Kidney epithelial cell (primary cell): ENCODE results near the gene NF1. TPM values are rescaled to one million over a fixed set of nuclear protein-coding genes. Genes with fewer than 3 reads are reported as not detected.
A peak's percentile ranks its signal among the peaks of the same experiment; 100 is the strongest.
"Not testable (repeated sequence)": the region's sequence is repeated elsewhere in the genome, so short reads cannot be mapped to it uniquely, and the experiment has no call there.

ENCODE experiments used
- DNase-seq: peaks from one replicate; pipeline ENCODE4 v3.0.0-alpha.2; 2010; ENCODE audit warnings: low read depth
- H3K27me3 ChIP-seq: 2 replicates; pipeline ENCODE4 v1.6.0; 2011; ENCODE audit warnings: low read length; ENCODE audit not compliant: control insufficient read depth, insufficient read depth
- H3K36me3 ChIP-seq: 2 replicates; pipeline ENCODE4 v1.5.1; 2011; ENCODE audit warnings: low read length; ENCODE audit not compliant: control insufficient read depth, insufficient read depth
- H3K4me3 ChIP-seq: 2 replicates; pipeline ENCODE4 v1.5.1; 2011; ENCODE audit warnings: low read depth, mild to moderate bottlenecking, control low read depth, low read length
- CTCF ChIP-seq: IDR thresholded peaks from 2 replicates; pipeline ENCODE4 v1.5.1; 2011; ENCODE audit warnings: mild to moderate bottlenecking, moderate library complexity, low read length, control low read depth, inconsistent platforms; ENCODE audit not compliant: insufficient read depth, poor library complexity, severe bottlenecking
- total RNA-seq: library from RNA; depleted of rRNA; stranded (reverse); fragments of >200 nt; gene quantifications from 2 replicates; pipeline ENCODE4 v1.2.3, GENCODE V29; 2015

The NF1 gene
- total RNA-seq, 1 donor from 2014 or later: 49.6 TPM

- no peak for DNase-seq
- TF ChIP-seq CTCF: no peak
- Histone ChIP-seq H3K4me3 (no peak overlapping the region), H3K36me3 (no peaks in the 10 kb centered on the region), H3K27me3 (no peaks in the 10 kb centered on the region)
These were observed 4.2 kb downstream of the NF1 start for GRCh38 chr17:31099016-31099415.

- no peaks in the 10 kb centered on the region for H3K27me3 ChIP-seq
- no peaks in the 10 kb centered on the region for H3K36me3 ChIP-seq
- TF ChIP-seq CTCF: no peak
- no peak overlapping the region for H3K4me3 ChIP-seq
- no peak for DNase-seq
These were observed 6.2 kb downstream of the NF1 start for GRCh38 chr17:31100840-31101459.

GRCh38 chr17:31101943-31102342 is 7.2 kb downstream of the NF1 start:
- H3K27me3 ChIP-seq: no peaks in the 10 kb centered on the region
- no peak for DNase-seq
- H3K4me3 ChIP-seq: no peak overlapping the region
- H3K36me3 ChIP-seq: no peaks in the 10 kb centered on the region
- no peak for TF ChIP-seq CTCF

- H3K4me3 ChIP-seq: no peak overlapping the region
- no peaks in the 10 kb centered on the region for H3K36me3 ChIP-seq
- H3K27me3 ChIP-seq: no peaks in the 10 kb centered on the region
- TF ChIP-seq CTCF: no peak
- DNase-seq: no peak
These were observed 11.2 kb downstream of the NF1 start for GRCh38 chr17:31105991-31106390.

- DNase-seq: no peak
- H3K27me3 ChIP-seq: no peaks in the 10 kb centered on the region
- no peaks in the 10 kb centered on the region for H3K36me3 ChIP-seq
- no peak overlapping the region for H3K4me3 ChIP-seq
- TF ChIP-seq CTCF: no peak
These were observed 16.4 kb downstream of the NF1 start for GRCh38 chr17:31111183-31111582.

GRCh38 chr17:31112001-31112661 is 17.4 kb downstream of the NF1 start:
- TF ChIP-seq CTCF: no peak
- DNase-seq: no peak
- no peaks in the 10 kb centered on the region for H3K27me3 ChIP-seq
- no peaks in the 10 kb centered on the region for H3K36me3 ChIP-seq
- no peak overlapping the region for H3K4me3 ChIP-seq

GRCh38 chr17:31113368-31113767 is 18.6 kb downstream of the NF1 start:
- not testable (repeated sequence) for H3K4me3 ChIP-seq, H3K27me3 ChIP-seq, H3K36me3 ChIP-seq
- peak; percentile 83 for DNase-seq
